Prostate gland (tissue), 2 donors: Measurements from ENCODE around the gene HS6ST3.

ENCODE experiments used
- CTCF ChIP-seq, 4 experiments: fragments of 200-600 bp in 2 of 4; fragments of 450-650 bp in 2 of 4; sonication (generic) in 2 of 4; IDR thresholded peaks; 1 replicate in 3 of 4; 2 replicates in 1 of 4; pipeline ENCODE4 v1.5.1; 2016 to 2019; ENCODE audit warnings: antibody characterized with exemption in 4 of 4, mild to moderate bottlenecking in 2 of 4, moderate library complexity in 2 of 4
- POLR2AphosphoS5 ChIP-seq: sonication (generic); formaldehyde crosslinking; IDR thresholded peaks from one replicate; pipeline ENCODE4 v1.6.1; 2017; ENCODE audit warnings: antibody characterized with exemption

GRCh38 chr13:96449920-96450319 lies 360.0 kb downstream of the HS6ST3 start:
- TF ChIP-seq CTCF (IDR thresholded peaks at IDR 0.05) (no peak), POLR2AphosphoS5 (no peak)
